Measurements from ENCODE around the gene GAS7. TPM values are rescaled to one million over a fixed set of nuclear protein-coding genes. Genes with fewer than 3 reads are reported as not detected.

Gene GAS7
- total and polyA plus RNA-seq, 7 donors: 6.5 to 67.6 (median 35.1) TPM

DNA sequence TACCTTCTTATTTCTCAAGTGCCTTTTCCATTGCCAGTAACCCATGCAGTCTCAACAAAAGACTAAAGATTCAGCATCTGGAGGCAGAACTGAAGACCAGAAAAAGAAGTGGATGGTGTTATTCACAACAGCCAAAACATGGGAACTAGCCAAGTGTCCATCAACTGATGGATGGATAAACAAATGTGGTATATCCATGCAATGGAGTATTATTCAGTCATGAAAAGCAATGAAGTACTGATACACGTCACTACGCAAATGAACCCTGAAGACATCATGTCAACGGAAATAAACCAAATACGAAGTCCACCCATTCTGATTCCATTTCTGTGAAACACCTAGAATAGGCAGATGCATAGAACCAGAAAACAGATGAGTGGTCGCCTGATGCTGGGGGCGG lies 25.6 kb downstream of the GAS7 start:
- no peak for TF ChIP-seq EP300 (IDR thresholded peaks at IDR 0.05)
- TF ChIP-seq, protein P1, sequence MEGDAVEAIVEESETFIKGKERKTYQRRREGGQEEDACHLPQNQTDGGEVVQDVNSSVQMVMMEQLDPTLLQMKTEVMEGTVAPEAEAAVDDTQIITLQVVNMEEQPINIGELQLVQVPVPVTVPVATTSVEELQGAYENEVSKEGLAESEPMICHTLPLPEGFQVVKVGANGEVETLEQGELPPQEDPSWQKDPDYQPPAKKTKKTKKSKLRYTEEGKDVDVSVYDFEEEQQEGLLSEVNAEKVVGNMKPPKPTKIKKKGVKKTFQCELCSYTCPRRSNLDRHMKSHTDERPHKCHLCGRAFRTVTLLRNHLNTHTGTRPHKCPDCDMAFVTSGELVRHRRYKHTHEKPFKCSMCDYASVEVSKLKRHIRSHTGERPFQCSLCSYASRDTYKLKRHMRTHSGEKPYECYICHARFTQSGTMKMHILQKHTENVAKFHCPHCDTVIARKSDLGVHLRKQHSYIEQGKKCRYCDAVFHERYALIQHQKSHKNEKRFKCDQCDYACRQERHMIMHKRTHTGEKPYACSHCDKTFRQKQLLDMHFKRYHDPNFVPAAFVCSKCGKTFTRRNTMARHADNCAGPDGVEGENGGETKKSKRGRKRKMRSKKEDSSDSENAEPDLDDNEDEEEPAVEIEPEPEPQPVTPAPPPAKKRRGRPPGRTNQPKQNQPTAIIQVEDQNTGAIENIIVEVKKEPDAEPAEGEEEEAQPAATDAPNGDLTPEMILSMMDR (IDR thresholded peaks at IDR 0.05): no peak
- TF ChIP-seq POLR2A (IDR thresholded peaks at IDR 0.05): no peak
- TF ChIP-seq POLR2AphosphoS5 (IDR thresholded peaks at IDR 0.05): no peak
- no peak overlapping the region for H3K4me3 ChIP-seq
- H3K9me3 ChIP-seq: no peaks in the 10 kb centered on the region
- 88 to 96% methylated on average over 6 of the region's 6 CpGs for WGBS, 2 donors
- DNase-seq: no peak
- intact Hi-C loops (cut with DNase I): no loop called here
- H3K36me3 ChIP-seq: no peaks in the 10 kb centered on the region
- H3K27ac ChIP-seq: peak overlapping the region in 2 of 4 donors; percentile 17 to 31
- H3K27me3 ChIP-seq: no peaks in the 10 kb centered on the region
- peaks cover 0 to 22% (median 9%) of the 10 kb centered on the region in 4 donors for H3K4me1 ChIP-seq

DNA sequence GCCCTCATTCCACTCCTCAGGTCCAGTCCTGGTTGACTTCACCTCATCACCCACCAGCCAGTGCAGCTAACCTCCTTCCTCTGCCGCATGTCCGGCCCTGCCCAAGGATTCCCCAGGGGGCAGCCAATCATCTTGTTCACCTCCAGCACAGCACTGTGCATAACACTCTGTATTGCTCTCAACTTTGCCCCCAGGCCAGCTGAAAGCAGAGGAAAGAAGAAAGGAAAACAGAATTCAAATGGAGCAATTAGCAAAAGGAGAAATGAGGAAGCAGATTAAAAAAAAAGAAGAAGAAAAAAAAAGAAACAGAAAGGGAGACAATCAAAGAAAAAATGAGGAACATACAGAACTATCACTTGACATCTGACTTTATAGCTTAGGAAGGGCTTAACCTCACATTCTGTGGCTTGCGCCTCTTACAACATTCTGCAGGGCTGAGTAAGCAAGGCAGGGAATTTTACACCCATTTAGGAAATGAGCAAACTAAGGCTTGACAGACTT lies 26.1 kb downstream of the GAS7 start:
- Histone ChIP-seq H3K9me3 (no peaks in the 10 kb centered on the region), H3K4me3 (no peak overlapping the region), H3K27me3 (no peaks in the 10 kb centered on the region), H3K27ac (peak overlapping the region in 3 of 4 donors; percentile 31 to 50 (median 41)), H3K4me1 (peaks cover 0 to 17% (median 6%) of the 10 kb centered on the region in 4 donors), H3K36me3 (no peaks in the 10 kb centered on the region)
- no peak for DNase-seq
- whole genome bisulfite sequencing, 2 donors: 28 to 35% methylated on average over 3 of the region's 3 CpGs
- intact Hi-C loops (cut with DNase I): no loop called here
- TF ChIP-seq POLR2AphosphoS5 (IDR thresholded peaks at IDR 0.05): no peak

DNA sequence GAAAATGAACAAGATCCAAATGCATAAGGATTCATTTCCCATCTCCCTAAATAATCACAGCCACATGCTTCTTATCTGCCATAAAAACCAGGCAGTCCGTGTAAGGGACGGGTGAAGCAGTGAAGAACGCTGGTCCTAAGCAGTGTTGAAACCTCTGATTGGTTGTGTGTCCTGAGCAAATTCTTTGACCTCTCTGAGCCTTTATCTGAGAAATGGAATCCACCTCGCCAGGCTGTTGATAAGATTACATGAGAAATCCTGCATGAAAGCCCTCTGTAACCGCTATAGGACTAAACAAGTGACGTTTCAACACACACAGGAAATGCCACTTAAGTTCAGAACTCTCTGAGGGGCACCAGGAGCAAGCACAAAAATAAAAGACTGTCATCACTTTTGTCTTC lies 26.8 kb downstream of the GAS7 start:
- Histone ChIP-seq H3K27ac (peak overlapping the region; percentile 23 to 50 (median 36)), H3K4me3 (no peak overlapping the region), H3K4me1 (peaks cover 0 to 16% (median 4%) of the 10 kb centered on the region in 4 donors), H3K27me3 (no peaks in the 10 kb centered on the region), H3K36me3 (no peaks in the 10 kb centered on the region), H3K9me3 (no peaks in the 10 kb centered on the region)
- intact Hi-C loops (cut with DNase I): no loop called here
- DNase-seq: no peak
- TF ChIP-seq POLR2AphosphoS5 (IDR thresholded peaks at IDR 0.05): no peak
- no peak for TF ChIP-seq EP300 (IDR thresholded peaks at IDR 0.05)
- TF ChIP-seq POLR2A (IDR thresholded peaks at IDR 0.05): no peak
- TF ChIP-seq, protein P1 (IDR thresholded peaks at IDR 0.05): no peak
- WGBS, 2 donors: 32 to 50% methylated on average over 6 of the region's 6 CpGs

DNA sequence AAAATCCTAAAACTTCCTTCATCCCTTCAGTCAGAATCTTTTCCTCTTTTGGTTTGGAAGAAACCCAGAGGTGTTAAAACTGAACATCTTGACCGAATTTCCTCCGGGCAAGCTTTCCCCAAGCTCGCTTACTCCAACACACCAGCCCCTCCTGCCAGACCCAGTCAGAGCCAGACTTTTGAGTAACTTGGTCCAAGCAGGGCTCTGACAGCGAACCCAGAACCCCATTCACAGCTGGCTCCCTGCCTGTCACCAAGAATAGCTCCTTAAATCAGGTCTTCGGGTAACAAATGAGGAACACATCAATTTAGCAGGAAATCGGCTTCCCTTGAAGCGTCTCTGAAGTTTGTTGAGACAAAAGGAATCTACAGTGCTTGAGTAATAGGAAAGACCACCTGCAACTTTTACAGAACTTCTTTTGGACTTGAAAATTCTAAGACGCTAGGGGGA lies 27.3 kb downstream of the GAS7 start:
- peak overlapping the region; percentile 23 to 50 (median 36) for H3K27ac ChIP-seq
- intact Hi-C loops (cut with DNase I): no loop called here
- H3K27me3 ChIP-seq: no peaks in the 10 kb centered on the region
- peaks cover 0 to 16% (median 4%) of the 10 kb centered on the region in 4 donors for H3K4me1 ChIP-seq
- TF ChIP-seq POLR2A (IDR thresholded peaks at IDR 0.05) (no peak), POLR2AphosphoS5 (IDR thresholded peaks at IDR 0.05) (no peak), EP300 (IDR thresholded peaks at IDR 0.05) (no peak)
- TF ChIP-seq, protein P1 (IDR thresholded peaks at IDR 0.05): no peak
- no peak overlapping the region for H3K4me3 ChIP-seq
- no peaks in the 10 kb centered on the region for H3K36me3 ChIP-seq
- DNase-seq: peak; percentile 86
- no peaks in the 10 kb centered on the region for H3K9me3 ChIP-seq
- WGBS, 2 donors: 39 to 69% methylated on average over 8 of the region's 8 CpGs

DNA sequence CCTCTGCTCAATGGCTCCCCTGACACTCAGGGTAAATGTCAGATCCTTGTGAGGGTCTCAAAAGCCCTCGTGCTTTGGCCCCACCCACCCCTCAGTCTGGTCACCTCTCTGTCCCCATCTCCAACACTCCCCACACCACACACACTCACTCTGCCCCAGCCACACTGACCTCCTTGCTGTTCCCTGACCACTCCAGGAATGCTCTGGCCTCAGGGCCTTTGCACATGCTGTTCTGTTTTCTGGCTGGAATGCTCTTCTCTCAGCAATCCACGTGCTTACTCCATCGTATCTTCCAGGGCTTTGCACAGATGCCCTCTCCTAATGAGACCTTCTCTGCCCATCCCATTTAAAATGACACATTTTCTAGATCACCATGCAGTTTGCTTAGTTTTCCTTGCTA lies 28.2 kb downstream of the GAS7 start:
- Histone ChIP-seq H3K9me3 (no peaks in the 10 kb centered on the region), H3K4me1 (peaks cover 0 to 16% (median 4%) of the 10 kb centered on the region in 4 donors), H3K4me3 (no peak overlapping the region), H3K27me3 (no peaks in the 10 kb centered on the region), H3K36me3 (no peaks in the 10 kb centered on the region), H3K27ac (no peak overlapping the region)
- no peak for DNase-seq
- intact Hi-C loops (cut with DNase I): no loop called here
- TF ChIP-seq POLR2AphosphoS5 (IDR thresholded peaks at IDR 0.05) (no peak), EP300 (IDR thresholded peaks at IDR 0.05) (no peak), POLR2A (IDR thresholded peaks at IDR 0.05) (no peak)
- TF ChIP-seq, protein P1 (IDR thresholded peaks at IDR 0.05): no peak
- 76 to 84% methylated on average over 3 of the region's 3 CpGs for WGBS, 2 donors
